ENCODE data around the gene PRR14L.
"Not testable (repeated sequence)": the region's sequence is repeated elsewhere in the genome, so short reads cannot be mapped to it uniquely, and the experiment has no call there.

The PRR14L gene

GRCh38 chr22:31681349-31682345, 68.3 kb downstream of the PRR14L start:
- DNase-seq = peak; percentile 59

- DNase-seq = peak; percentile 83
These were observed 69.0 kb downstream of the PRR14L start for GRCh38 chr22:31680861-31681341.

DNA sequence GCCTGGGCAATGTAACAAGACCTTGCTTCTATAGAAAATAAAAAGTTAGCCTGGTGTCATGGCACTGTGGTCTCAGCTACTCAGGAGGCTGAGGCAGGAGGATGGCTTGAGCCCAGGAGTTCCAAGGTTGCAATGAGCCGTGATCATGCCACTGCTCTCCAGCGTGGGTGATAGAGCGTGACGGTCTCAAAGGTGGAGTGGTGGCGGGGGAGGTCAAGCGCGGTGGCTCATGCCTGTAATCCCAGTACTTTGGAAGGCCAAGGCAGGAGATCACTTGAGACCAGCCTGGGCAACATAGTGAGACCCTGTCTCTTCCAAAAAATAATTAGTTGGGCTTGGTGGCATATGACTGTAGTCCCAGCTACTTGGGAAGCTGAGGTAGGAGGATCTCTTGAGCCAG, 71.2 kb downstream of the PRR14L start:
- DNase-seq = no peak

DNA sequence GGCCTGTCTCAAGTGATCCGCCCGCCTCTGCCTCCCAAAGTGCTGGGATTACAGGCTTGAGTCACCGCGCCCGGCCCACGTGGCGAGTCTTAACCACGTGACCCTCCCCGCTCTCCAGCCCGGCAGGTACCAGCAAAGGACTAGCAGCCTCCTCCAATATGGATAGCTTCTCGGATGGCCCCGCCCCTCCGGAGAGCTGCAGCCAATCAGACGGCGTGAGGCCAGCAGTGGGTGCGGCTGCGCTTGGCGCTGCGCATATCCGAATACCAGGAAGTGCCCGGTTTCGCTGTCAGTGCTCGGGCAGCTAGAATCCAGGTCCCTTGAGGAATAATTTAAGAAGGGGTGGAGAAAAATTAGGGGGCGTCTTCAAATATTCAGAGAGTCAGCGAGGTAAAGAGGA, 73.2 kb downstream of the PRR14L start:
- DNase-seq = peak; percentile 87

DNA sequence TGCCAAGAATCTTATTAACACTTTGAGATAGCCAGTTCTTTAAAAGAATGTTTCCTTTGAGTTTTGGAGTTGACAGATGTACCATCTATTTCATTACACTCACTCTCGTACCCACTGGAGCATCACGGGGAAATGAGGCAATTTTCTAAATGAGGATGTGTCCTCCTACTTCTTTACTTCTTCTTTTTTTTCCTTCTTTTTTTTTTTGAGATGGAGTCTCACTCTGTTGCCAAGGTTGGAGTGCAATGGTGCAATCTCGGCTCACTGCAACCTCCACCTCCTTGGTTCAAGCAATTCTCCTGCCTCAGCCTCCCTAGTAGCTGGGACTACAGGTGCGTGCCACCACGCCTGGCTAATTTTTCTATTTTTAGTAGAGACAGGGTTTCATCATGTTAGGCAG, 75.7 kb downstream of the PRR14L start:
- not testable (repeated sequence) for DNase-seq

DNA sequence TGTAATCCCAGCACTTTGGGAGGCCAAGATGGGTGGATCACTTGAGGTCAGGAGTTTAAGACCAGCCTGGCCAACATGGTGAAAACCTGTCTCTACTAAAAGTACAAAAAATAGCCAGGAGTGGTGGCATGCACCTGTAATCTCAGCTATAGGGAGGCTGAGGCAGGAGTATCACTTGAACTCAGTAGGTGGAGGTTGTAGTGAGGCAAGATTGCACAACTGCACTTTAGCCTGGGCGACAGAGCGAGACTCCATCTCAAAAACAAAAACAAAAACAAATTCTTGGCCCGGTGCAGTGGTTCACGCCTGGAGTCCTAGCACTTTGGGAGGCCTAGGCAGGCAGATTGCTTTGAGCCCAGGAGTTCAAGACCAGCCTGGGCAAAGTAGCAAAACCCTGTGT, 81.1 kb downstream of the PRR14L start:
- DNase-seq = not testable (repeated sequence)

DNA sequence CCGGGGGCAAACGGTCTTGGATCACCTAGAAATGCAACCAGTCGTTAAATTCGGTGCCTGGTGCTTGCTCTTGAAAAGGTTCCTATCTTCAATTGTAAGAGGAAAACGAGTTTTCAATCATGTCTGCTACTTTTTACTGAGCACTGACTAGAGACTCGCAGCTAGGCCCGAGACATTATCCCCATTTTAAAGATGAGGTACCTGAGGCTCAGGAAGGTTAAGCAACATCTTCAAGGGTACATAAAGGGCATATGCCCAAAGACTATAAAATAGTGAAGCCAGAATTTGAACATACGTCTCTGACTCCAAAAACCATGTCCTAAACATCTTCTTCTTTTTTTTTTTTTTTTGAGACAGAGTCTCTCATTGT, 87.3 kb downstream of the PRR14L start:
- DNase-seq = no peak

GRCh38 chr22:31661851-31662667, 87.9 kb downstream of the PRR14L start, which contains the start of gene PISD:
TSS of gene PISD (minus strand) at chr22:31662215. CDS start at chr22:31662208, 7 bp downstream.
- peak; percentile 94 for DNase-seq

DNA sequence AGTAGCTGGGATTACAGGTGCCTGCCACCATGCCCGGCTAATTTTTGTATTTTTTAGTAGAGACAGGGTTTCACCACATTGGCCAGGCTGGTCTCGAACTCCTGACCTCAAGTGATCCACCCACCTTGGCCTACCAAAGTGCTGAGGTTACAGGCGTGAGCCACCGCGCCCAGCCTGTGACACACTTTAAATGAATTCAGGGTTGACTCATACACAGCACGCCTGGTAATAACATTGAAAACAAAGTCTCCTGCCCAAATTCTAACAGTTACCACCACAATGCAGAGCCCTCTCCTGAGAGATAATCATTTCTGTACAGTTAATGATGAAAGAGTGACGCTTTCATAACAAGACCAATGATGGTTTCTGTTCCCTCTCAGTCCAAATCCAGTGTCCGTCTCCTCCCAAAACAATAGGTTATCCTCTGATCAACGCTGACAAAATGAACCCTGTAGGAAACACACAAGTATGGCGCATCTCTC, 89.0 kb downstream of the PRR14L start:
- DNase-seq = peak; percentile 77

DNA sequence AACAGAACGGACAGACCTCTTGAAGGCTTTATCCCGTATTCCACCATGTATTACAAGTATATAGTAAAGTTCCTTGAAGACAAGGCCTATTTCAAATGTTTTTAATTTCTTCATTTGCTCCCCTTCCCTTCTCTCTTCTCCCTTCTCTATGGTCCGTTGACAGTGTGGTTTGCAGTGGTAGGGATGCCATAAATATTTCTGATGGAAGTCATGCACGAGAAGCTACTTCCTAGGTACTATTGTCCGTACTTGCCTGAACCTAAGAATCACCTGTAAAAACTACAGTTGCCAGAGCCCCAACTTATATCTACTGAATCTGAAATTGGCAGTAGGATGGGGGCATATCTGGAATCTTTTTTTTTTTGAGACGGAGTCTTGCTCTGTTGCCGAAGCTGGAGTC, 90.7 kb downstream of the PRR14L start:
- DNase-seq = no peak

DNA sequence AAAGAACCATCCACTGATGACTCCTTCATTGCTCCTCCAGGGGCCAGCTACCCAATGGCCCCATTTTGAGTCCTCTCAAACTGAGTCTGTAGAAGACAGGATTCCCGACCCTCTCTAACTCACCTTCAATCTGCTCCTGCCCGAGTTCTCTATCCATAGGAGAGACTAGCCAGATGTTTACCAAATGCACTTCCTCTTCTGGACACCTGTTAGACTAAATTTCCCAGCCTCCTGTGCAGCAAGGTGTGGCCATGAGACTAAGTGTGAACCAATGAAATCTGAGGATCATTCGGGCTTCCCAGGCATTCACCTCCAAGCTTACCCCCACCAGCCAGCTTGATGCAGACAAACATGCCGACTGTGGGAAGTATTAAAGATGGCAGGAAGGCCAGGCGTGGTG, 95.5 kb downstream of the PRR14L start:
- DNase-seq = no peak

DNA sequence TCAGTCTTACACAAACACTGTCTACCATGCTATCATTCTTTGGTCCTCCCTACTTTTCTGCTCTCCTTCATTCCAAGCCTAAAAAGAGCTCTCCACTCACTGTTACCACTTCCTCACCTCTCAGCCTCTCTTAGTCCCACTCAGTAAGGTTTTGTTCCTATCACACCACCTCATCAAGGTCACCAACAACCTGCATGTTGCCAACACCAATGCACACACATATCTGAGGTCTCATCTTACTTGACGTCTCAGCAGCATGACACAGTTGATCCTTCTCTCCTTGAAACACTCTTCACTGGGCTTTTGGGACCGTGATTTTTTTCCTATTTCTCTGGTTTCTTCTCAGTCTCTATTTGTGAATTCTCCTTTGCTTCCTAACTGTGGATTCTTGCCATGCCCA, 96.0 kb downstream of the PRR14L start:
- no peak for DNase-seq

DNA sequence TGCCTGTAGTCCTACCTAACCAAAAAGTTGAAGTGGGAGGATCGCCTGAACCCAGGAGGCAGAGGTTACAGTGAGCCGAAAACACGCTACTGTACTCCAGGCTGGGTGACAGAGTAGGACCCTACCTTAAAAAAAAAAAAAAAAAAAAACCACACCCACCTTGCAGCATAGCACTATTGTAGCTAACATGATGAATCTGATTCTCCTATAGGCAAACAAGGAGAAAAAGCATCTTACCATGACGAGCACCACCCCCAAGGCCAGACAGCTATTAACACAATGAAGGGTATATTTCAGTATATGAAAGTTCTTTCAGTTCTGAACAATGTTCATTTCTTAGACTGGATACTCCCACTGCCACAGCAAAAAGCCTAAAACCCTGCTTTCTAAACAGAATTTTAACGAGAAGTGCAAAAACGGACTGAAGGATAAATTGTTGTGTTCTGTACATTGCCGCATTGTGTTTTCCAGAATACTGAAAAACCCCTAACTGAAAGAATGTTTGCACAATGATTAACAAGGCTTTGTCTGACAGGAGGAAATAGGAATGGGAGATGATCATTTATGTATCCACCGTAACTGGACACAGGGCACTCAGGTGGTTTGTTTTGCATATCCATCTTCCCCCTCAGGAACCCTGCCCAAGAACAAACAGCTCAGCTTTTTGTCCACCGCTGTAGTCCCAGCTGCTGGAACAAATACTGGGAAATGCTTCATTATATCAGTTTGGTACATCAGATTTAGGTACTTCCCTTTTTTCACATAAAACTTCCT, 96.8 kb downstream of the PRR14L start:
- no peak for DNase-seq

GRCh38 chr22:31652088-31652487, 97.8 kb downstream of the PRR14L start:
- DNase-seq = no peak

- DNase-seq = no peak
These were observed 98.3 kb downstream of the PRR14L start for GRCh38 chr22:31651664-31652063.

DNA sequence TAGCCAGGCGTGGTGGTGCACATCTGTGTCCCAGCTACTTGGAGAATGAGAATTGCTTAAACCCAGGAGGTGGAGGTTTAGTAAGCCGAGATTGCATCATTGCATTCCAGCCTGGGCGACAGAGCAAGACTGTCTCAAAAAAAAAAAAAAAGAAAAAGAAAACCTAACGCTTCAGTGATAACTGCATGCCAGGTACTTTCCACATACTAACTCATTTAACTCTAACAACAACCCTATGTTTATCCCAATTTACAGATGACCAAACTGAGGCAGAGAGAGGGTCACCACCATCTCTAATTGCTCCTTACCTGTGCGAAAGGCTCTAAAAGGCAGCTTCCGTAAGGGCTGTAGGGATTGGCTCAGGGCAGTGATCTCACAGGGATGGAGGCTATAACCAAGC, 99.5 kb downstream of the PRR14L start:
- DNase-seq = peak; percentile 72

- DNase-seq = peak; percentile 78
These were observed 102.2 kb downstream of the PRR14L start for GRCh38 chr22:31647523-31648320.

DNA sequence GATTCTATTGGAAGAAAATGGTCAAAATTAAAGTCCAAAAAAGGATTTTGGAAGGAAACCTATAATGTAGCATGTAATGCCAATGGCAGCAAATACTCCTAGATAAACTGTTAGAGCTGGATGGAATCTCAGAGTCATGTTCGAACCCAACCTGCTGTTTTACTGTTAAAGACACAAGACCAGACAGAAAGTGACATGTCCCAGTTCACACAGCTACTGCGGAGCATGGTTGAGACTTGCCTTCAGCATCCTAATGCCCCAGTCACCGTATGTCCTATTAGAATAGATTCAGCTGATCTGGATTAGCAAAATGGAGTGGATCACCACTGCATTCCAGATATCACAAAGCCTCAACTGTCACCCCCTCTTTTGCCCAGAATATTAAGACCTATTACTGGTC, 102.9 kb downstream of the PRR14L start:
- no peak for DNase-seq

DNA sequence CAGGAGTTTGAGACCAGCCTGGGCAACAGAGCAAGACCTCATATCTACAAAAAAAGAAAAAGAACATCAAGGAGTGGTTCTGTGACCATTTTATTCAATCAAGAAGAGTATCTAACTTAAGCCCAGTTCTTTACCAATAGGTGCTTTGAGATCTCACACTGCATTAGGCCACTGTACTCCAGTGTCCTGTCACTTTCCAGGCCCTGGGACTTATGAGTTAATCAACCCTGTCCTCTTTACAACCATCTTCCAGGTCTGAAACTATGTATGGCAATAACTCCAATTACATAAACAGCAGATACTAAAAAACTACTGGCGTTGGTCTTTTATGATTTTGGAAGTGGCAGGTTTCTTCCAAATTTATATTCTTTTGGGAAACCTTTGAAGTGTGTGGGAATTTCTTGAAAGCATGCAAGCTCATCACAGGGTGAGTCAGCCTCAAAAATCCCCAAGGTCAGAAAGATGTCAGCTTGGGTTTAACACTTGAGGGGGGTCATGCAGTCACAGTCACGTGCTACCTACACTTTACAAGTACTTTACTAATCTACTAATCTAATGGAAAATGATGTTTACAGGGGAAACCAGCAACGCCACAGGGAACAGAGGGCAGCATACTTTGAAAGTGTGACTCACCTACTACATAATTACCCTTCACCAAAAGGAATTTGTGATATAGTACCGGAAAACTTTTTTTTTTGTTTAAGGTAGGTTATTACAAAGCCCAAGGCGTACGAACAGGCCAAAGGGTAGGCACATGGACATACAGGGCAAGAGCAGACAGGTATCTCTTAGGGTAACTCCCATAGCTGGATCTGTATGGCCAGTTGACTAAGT, 103.5 kb downstream of the PRR14L start:
- DNase-seq = peak; percentile 79

DNA sequence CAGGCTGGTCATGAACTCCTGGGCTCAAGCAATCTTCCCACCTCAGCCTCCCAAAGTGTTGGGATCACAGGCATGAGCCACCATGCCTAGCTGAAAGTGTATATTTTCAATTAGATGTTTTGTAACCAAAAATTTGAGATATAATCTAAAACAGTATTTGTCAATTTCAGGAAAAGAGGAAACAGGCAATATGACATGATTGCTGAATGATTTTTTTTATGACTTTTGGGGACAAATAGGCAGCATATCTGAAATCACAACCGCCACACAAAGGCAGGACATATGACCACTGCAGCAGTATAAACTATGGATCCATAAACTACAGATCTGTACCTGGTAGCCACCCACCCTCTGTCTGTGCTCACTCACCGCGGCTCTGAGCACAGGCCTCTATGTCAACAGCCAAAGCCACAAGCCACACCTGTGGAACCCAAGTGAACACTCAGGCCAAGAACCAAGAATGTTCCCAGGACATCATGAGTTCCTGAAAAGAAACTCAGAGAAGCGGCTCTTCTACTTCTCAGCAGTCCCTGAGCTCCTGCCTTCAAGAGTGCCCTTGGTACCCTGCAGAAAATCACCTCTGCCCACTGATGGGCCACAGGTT, 110.4 kb downstream of the PRR14L start:
- DNase-seq = no peak
